GM19397 (cell line): Measurements from ENCODE around the gene PHLPP1.

Experiments
- ATAC-seq: cut with Tn5 transposase; IDR thresholded peaks from one replicate; pipeline ENCODE4 v1.9.1; 2021; ENCODE audit warnings: mild to moderate bottlenecking, moderate library complexity; ENCODE audit not compliant: unreplicated experiment

PHLPP1 gene

GRCh38 chr18:62717169-62717924 is 2.0 kb downstream of the PHLPP1 start:
- no peak for ATAC-seq

DNA sequence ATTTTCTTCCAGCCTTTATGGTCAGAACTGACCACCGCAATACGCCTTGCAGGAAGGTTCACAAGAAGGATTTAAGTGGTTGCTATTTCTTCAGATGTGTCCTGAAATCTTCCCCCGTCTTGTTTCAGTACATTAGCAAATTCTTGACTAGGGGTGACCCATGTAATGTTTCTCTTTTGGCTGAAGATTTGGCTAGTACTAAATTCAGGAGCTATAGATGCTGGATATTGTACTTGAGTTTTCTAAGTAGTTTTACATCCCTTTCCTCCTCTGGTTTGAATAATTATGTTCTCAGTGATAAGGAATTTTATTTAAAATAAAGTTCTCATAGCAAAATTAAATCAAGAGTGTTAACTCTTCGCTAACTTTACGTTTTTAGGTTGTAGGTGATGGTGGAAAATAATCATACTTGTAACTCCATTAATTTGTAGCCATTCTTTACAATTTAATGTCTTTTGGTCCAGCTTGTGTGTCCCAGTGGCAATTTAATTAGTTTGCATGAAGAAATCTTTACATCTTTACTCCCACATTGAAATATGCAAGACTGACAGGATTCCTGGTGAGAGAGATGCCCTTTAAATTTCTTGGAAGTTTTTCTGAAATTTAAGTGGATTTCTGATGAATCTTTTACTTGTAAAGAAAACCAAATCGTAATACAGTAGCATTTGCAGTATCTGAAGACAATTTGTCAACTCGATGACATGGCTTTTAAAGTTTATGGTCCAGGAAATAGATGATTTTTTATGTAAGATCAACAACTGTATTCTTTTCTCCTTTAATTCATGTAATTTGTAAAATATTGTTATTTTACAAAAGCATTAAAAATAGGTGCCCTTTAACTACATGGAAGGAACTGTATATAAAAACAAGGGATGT is 2.8 kb downstream of the PHLPP1 start:
- ATAC-seq = no peak

DNA sequence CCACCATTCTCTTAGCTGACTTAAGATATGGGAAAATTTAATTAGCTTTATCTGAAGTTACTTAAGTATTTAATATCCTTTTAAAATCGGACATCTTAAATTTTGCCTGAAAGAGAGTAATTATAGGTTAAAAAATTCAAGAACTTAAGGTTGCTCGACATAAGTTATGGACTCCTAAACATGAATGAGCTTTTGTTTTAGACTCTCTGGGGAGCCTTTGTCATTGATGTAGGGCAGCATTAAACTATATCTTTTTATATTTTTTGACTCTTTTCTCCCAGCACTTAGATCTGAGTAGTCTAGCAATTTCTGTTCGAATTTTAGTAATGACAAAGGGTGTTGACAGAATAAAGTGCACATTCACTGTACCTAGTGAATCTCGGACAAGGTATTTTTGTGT is 4.7 kb downstream of the PHLPP1 start:
- no peak for ATAC-seq

DNA sequence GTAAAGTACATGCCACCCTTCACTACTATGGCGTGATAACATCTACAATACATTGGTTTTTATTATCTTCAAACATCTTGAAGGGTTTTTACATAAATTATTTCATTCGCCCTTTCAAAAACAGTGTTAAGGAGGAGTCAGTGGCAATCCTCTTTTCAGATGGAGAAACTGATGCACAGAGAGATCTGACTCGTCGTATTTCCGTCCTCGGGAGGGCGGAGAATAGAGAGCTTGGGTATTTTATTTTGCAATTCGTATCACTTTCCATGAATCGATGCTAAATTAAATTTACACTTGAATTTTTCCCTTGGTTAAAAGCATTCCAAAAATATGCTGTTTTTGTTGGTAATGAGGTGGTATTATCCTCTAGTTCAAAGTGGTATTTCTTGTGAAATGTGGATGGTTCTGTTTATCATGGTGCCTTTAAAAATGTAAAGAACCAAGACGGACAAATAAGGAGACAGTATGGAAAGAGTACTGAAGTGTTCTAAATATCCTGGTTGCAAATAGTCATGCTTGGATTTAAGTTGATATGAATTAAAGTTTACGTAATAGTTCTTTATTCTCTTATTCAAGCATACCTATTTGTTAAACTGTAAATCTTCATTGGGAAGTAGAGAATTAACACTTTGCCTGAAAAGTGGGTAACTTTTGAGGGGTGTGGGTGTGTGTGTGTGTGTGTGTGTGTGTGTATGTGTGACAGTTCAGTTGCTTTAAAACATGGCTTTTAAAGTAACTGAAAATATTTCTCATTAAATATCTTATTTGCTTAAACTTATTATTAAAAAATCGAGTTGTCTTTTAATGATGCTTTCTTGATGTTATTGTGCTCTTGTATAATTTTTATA is 5.6 kb downstream of the PHLPP1 start:
- ATAC-seq = no peak

DNA sequence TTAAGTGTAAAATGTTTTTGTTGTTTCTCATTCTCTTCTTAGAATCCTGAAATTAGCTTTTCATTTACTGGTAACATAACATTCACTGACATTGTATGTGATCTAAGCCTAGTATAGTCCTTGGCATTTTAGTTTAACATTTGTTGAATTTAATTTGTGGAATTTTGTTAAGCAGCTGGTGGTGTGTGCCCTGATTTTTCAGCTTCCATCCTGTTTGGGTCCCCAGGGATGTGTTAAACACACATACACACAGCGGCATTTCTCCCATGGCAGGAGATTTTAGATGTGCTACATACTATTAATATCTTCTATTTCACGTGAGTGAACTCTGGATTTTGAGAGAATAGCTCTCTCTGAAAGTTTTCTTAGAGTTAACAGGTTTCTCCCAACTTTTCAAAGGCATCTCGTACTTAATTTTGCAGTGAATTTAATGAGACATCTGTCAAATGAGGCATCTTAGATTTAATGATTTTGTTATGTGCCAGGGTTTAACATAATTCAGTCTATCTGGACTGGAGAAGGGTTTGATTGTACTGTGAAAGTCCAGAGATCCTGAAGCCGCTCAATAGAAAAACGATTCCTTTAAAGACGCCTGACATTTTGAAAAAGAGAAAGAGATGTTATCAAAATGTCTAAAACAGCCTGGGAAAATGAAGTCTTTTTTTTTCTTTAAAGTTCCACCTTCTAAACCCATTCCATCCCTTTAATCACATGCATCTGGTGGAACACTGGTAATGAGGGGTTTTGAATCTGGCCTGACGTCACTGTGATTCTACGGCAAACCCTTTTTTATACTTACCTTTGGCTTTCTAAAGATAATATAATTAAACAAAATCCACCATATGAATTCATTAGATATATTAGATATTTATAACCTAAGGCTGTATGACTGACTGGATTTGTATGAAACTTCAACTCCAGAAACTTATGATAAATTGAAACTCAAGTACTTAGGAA is 6.8 kb downstream of the PHLPP1 start:
- ATAC-seq = no peak

GRCh38 chr18:62723666-62724281 is 8.4 kb downstream of the PHLPP1 start:
- no peak for ATAC-seq

DNA sequence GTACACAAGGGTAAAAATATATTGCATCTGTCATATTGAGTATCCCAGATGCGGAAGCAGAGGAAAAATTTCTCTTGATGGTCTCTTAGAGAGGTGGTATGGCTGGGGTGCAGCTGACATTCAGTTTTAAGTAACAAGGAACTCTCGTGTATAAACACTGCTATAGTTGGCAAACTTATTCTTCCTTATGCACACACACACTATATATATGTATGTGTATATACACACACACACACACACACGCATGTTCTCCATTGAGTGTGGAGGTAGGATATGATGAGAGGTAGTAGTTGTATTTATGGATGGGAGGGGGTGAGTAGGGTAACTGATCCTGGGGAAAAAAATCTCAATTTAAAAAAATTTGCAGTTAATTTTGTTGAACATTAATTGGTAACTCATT is 10.6 kb downstream of the PHLPP1 start:
- ATAC-seq = no peak

DNA sequence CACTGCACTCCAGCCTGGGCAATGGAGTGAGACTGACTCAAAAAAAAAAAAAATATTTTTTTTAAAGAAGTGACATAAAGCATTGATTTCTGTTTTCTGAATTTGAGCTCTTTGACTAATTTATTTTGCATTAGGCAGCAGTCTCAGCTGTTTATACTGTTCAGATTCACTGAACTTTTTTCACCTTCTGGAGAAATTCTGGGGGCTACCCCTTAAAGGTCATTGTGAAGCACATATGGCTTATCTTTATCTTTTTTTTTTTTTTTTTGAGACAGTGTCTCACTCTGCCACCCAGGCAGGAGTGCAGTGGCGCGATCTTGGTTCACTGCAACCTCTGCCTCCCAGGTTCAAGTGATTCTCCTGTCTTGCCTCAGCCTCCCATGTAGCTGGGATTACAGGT is 12.9 kb downstream of the PHLPP1 start:
- no peak for ATAC-seq

DNA sequence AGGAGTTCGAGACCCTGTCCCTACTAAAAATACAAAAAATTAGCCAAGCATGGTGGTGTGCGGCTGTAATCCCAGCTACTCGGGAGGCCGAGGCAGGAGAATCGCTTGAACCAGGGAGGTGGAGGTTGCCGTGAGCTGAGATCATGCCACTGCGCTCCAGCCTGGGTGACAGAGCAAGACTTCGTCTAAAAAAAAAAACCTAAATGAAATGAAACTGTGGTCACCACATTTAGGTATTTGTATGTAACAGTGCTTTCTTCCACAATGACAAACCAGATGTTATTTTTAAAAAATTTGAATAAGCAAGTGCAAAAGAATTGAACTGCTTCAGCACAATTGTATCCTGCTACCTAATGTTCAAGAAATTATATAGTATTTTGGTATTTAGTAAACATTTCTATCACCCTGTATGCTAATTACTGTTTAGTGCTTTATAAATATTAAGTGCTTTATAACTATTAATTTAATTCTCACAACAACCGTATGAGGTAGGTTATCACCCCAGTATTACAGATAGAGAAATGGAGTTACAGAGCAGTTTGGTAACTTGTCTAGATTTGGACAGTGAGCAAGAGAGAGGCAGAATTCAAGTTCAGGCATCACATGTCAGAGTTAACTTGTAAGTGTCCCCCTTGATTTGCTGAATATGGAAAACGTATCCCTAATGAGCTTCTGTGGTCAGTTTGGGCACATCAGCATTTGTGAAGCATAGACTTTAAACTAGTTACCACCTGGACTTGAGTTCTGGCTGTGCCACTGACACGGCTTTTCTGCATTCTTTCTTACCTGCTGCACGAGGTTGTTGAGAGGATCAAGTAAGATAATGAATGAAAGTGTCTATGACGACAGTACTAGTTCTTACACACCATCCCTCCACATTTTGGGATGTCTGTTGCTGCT is 14.4 kb downstream of the PHLPP1 start:
- peak; percentile 81 for ATAC-seq

GRCh38 chr18:62730941-62731340 is 15.6 kb downstream of the PHLPP1 start:
- no peak for ATAC-seq

GRCh38 chr18:62732617-62733016 is 17.3 kb downstream of the PHLPP1 start:
- ATAC-seq = no peak

- ATAC-seq = no peak
Observed at GRCh38 chr18:62734290-62734689, 18.9 kb downstream of the PHLPP1 start.

DNA sequence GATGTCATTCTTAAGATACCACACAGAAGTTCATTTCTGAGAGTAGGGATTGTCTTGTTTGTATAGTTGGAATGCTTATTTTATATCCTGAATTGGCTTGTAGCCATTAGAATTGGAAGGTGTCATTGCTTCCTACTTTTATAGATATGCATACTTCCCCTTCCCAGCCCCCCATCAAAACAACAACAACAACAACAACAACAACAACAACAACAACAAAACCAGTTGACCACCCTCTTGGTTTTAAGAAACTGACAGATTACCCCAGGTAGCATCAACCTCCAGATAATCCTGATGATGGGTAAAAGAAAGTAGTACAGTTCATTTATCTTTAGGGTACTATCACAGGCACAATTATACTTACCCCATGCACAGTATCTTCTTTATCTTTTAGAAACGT is 20.0 kb downstream of the PHLPP1 start:
- ATAC-seq = no peak

DNA sequence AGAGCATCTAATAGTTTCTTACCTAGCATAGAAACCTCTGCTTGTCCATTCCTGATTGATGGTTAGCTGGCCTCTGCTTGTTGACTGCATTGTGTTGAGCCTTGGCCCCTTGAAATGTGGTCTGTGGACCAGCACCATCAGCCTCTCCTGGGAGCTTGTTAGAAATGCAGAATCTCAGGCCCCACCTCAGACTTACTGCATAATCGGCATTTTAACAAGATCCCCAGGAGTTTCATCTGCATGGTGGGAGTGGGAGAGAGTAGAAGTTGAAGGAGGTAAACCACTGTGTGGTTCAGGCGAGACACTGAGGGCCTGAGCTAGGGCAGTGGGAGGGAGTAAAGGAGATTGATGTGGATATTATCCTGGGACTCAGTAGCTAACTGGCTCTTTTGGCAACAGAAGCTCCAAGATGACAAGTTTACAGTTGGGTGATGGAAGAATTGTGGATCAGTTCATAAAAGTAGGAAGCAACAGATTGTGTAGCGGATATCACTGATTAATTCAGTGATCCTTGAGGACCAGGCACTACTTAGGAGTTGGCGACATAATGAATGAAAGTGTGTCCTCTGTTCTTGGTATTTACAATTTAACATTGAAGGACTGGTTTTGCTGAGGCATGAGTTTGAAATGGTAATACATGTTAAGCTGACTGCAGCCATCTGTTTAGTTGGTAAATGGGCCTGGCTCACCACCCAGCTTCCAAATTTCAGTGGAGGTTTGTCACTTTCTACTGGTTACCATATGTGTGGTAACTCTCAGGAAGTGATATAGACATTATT is 20.9 kb downstream of the PHLPP1 start:
- no peak for ATAC-seq

- ATAC-seq = no peak
Observed at GRCh38 chr18:62737241-62737873, 22.0 kb downstream of the PHLPP1 start.

GRCh38 chr18:62738639-62739038 is 23.3 kb downstream of the PHLPP1 start:
- no peak for ATAC-seq

DNA sequence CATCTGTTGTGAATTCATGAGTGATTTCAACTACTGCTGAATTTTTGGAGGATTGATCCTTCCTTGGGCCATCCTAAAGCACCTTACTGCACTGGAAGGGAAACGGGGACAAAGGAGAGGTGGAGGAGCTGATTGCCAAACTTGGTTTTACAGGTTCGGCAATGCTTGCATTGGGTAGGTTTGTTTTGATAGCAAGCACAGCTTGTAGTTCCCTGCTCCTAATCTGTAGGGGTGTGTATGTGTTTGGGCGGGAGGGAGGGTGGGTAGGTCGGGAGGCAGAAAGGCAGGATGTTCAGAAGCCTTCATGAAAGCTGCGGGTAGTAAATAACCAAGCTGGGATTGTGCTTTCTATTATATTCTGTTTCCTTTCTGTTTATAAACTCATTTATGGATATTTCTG is 24.6 kb downstream of the PHLPP1 start:
- ATAC-seq = no peak
